HG03280 (cell line): ENCODE measurements around the gene CBARP.

Source experiments
- ATAC-seq: cut with Tn5 transposase; IDR thresholded peaks from one replicate; pipeline ENCODE4 v1.9.1; 2021; ENCODE audit warnings: mild to moderate bottlenecking, moderate library complexity; ENCODE audit not compliant: unreplicated experiment

CBARP gene

DNA sequence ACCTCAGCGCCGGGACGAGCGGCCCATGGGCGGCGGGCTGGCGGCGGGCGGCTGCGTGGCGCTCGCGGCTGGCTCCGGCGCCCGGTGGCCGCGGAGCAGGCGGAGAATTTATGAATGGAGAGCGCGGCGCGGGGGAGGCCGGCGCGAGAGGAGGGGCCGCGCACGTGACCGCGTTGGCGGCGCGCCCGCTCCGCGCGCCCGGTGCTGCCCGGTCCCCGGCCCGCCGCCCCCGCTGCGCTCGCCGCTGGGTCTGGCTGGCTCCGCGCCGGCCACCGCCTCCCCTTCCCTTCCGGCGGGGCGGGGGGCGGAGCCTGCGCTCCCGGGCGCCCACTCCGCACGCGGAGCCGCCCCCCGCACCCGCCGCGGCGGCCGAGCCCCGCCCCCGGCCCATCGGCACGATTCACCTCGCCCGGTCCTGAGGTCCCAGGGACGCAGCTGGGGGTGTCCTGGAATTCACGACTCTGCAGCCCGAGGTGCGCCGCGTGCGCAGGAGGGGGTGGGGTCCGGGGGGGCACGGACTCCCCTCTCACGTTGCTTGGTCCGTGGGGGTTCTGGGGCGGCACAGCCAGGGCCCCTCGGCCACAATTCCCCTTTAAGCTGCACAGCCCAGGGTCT lies at the start of gene CBARP:
Gene CBARP, minus strand, starts transcription at position 252 of the 615 bp plus-strand sequence. CDS start 1,905 bp downstream, outside the sequence.
- no peak for ATAC-seq

DNA sequence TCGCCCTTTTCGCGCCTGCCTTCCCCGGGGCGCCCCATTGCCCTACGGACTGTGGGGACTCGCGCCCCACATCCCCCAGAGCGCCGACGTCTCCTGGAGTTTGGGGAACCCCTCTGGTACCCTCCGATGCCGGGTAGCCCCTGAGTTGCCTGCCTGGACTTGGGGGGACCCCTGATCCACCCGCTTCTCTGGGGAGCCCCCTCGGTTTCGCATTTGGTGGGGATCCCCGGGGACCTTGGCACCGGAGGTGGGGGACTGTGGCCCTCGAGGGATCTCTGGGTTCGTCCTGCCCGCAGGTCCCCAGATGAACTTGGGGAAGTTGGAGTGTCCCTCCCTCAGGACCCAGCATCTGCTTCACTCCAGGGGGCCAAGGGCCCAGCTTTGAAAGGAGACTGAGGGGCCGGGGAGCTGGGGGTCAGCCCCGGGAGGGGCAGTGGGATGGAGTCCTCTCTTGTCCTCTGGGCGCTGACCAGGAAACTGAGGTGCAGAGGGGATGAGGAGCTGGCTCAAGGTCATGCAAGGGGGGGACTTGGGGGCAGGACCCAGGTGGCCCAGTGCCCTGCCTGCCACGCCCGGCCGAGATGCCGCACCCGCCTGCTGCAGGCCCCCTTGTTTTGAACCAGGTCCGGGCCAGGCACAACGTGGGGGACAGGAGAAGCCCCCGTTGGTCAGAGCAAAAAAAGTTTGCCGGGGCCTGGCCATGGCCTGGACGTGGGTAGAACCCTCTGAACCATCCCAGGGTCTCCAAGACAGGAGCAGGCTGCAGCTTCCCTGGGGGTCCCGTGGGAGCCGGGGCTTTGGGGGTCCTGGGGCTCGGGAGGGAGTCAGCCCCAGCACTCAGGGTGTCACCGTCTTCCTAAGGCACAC lies 48.9 kb upstream of the CBARP start:
- ATAC-seq: no peak

DNA sequence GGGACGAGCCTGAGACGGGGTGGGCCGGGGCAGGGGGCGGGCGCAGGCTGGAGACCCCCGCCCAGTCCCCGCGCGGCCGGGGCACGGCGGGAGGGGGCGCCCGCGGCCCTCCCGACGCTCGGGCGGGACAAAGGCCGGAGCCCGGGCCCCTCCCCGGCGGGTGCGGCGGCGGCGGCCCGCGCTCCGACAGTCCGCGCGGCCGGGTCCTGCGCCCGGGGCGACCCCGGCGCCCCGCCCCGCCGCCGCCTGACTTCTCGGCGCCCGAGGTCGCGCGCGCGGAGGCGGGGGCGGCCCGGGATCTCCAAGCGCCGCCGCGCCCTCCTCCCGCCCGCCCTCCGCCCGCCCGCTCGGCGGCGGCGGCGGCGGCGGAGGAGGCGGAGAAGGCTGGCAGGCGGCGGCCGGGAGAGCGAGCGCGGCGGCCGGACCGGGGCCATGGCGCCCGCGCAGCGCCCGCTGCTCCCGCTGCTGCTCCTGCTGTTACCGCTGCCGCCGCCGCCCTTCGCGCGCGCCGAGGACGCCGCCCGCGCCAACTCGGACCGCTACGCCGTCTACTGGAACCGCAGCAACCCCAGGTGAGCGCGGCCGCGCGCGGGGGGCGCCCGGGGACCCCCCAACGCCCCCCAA lies 48.0 kb upstream of the CBARP start, which contains the start of gene EFNA2:
Gene EFNA2, plus strand, starts transcription at position 137 of the 624 bp plus-strand sequence. Its CDS starts 296 bp downstream, at position 433.
- ATAC-seq: no peak

GRCh38 chr19:1284979-1285736 lies 47.4 kb upstream of the CBARP start:
- ATAC-seq: no peak

DNA sequence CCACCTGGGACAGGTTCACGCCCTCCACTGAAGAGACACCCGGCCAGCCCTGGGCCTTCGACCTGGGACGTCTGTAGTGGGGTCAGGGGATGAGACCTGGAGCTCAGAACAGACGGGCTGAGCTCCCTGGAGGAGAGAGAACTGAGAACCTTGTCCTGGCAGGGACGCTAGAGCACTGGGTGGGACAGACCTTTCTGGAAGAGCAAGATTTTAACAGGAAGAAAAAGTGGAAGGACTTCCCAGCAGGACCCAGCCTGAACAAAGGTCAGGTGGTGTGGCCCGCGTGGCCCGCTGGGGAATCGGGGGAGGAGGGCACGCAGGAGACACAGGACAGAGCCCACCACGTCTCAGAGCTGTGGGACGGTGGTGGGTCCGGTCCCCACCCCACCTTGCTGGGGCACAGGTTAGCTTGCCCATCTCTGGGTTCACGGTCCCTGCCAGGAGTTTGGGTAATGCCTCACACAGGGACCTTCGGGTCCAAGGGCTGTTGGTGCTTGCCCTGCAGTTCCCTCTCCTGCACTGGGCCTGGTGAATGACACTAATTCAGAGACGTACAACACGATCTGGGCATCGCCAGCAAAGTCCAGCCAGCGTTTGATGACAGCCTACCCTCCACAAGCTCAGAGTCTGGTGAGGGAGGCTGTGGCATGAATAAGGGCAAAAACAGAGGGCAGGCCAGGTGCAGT lies 46.6 kb upstream of the CBARP start:
- no peak for ATAC-seq

DNA sequence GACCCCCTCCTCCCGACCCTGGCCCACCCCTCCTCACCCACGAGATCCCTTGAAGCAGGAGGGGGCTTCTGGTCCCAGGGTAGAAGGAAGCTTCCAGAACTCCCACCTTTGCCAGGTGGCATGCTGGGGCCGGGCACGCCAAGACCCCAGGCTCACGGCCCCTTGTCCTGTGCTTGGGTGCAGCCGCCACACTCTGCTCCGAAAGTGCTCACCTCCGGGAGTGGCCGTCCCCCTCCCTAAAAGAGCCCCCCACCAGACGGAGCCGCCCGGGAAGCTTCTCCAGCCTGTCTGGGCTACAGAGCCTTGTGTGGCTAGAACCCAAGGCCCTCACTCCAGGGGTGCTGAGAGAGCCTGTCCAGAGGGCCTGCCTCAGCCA lies 46.1 kb upstream of the CBARP start:
- ATAC-seq: no peak

DNA sequence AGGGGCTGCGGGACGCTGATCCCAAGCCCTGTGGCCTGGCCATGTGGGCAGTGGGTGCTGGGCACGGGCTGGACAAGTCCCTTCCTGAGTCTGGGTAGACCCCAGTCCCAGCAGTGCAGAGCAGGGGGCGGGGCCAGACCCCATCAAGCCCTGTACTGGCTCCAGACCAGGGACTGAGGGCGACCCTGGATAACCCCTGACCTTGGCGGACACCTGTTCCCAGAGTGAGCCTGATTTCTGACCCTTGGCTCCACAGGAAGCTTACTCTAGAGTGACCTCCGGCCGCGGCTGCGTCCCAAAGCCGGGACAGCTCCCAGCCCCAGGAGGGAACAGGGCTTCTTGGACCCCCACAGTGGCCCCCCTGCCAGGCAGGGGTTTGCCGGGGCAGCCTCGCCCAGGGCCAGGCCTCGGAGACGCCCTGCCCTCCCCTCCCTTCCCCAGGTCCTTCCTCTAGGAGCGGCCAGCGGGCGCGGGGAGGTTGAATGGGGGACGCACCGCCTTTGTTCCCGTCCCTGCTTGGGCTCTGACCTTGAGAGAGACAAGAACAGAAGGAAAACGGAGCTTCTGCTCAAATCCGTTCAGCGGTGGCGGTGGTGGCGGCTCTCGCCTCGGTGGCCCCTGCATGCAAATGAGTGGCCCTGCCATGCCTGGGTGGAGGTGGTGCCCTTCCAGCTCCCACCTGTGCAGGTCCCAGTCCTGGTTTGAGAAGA lies 45.6 kb upstream of the CBARP start:
- no peak for ATAC-seq

DNA sequence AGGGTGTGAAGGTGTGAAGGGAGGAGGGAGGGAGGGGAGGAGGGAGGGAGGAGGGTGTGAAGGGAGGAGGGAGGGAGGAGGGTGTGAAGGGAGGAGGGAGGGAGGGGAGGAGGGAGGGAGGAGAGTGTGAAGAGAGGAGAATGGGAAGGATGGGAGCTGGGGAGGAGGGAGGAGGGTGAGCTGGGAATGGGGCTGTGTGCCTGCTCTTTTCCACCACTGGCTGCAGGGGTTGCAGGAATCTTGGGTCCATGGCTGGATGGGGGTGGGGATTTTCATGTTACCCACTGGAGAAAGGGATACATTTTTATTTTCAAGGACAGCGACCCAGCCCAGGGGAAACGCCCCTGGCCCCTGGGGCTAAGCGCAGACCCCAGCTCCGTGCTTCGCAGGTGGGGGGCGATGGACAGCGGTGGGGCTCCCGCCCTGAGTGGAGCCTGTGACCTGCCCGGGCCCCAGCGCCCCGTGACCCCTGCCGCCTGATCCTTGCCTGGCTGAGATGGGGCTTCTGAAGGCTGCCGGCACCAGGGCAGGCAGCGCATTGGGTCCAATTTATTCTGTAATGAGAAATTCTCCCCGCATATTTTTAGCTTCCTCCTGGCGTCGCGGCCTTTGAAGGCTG lies 44.9 kb upstream of the CBARP start:
- no peak for ATAC-seq

DNA sequence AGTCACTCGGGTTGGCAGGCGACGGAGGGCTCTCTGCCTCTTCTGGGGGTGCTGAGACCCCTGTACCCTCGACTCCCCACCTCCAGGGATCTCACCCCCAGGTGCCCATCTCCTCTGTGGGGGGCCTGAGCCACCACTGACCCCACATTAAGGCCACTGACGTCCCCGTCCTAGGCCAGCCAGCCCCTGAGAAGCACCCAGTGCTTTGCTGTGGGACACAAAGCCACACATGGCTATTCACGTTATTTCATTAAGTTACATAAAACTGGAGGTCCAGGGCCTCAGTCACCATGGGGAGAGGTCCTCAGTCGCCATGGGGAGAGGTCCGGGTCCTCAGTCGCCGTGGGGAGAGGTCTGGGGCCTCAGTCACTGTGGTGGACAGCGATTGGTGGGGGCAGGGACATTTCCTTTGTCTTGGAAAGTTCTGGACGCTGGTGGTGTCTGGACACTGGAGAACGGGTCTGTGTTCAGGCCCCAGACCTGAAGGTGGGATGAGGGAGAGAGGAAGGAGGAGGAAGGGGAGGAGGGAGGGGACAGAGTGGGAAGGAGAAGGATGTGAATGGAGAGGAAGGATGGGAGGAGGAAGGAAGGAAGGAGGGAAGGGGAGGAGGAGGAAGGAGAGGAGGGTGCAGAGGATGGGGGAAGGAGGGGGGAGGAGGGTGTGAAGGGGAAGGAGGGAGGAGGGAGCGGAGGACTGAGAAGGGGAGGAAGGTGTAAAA lies 43.9 kb upstream of the CBARP start:
- no peak for ATAC-seq

DNA sequence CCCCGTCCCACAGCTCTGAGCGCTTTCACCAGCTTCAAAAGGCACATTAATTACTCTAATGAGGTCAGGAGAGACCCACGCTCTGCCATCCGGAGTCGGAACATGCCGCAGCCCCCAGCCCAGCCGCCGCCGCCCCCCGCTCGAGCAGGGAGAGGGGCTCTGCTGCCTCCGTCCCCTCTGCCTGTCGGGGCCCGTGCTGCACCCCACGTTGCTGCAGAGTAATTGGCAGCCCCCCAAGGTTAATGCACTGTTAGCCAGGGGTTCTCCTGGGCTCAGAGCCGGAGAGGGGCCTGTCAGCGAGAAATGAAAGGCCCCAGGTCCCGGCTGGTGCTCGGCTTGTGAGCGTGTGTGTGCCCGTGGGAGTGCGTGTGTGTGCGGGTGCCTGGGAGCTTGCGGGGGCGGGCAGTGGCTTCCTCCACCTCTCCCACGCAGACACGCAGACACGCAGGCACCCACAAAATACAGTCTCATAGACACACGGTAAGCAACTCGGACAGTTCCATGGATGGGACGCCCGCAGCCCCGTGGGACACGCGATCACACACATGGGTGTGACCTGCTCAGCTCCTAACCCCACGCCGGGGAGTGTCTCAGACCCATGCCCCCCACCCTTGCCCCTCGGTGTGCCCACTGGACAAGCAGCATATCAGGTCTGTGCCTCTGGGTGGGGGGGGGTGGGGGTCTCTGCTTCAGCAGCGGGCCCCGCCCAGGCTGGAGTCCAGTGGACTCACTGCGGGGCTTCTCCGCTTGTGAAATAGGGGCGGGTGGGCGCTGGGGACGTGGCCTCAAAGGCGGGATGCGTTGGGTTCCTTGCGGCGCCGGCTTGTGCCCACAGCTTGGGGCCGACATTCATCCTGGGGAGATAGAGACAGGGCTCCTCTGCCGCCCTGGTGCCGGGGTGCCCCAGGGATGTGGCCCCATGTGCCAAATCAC lies 43.1 kb upstream of the CBARP start:
- ATAC-seq: no peak

DNA sequence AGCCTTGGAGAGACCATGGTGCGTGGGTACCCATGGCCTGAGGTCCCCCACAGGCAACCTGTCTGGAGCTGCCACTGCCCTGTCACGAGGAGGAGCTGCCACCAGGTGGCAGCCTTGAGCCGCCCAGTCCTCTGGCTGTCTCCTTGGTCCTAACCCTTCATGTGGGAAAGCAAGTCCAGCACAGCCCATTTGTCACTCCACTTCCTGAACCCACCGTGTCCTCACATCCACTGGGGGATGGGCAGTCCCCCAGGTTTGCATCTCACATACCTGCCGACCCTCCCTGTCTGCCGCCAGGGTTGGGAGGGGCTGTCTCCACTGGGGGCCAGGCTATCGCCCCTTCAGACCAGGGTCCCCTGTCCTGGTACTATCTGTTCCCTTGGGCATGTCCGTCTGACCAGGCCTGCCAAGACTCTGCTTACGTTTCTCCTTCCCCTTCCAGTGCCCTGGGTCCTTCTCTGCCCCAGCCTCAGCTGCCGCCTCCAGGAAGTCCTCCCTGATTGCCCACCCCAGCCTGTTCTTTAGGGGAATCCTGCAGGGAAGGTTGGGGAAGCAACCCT lies 42.1 kb upstream of the CBARP start:
- ATAC-seq: no peak

DNA sequence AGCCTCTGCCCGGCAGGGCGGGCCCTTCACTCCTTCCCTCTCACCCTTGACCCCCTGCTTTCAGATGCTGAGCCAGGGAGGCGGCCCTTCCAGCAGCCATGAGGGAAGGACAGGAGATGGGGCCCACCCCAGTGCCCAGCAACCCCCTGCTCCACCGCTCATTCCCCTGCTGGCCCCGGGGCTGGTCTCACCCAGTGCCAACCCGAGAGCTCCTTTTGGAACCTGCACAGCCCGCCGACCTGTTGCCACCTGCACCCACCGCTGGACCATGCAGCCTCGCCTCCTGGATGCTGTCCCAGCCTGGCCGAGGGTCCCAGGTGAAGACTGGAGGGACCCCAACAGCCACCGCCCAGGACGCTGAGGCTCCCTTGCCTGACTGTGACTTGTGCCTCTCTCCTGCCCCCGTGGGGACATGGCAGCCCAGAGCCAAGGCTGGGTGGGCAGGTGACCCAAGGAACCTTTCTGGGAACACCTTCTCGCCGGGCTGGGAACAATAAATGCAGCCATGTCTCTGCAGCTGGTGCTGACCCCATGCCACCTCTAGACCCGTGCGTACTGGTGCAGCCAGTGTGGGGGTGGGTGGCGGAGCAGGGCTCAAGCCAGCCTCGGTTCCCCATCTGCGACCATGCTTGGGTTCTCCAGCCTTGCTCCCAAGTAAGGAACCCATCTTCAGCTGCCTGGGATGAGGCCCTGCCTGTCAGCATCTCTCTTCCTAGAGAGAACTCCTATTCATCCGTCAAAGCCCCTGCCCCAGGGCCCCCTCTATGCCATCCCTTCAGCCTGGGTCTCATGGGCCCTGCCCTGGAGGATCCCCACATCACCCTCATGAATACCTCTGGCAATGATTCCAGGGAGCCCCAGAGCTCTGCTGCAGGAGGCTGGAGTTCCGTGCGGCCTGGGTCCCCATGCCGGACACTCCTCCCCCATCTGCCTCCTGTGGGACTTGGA lies 41.2 kb upstream of the CBARP start:
- ATAC-seq: no peak

GRCh38 chr19:1278074-1278473 lies 40.3 kb upstream of the CBARP start:
- ATAC-seq: no peak

- no peak for ATAC-seq
These were observed 39.3 kb upstream of the CBARP start for GRCh38 chr19:1277061-1277460.

- ATAC-seq: no peak
These were observed 38.8 kb upstream of the CBARP start for GRCh38 chr19:1276628-1277022.

- no peak for ATAC-seq
These were observed 38.3 kb upstream of the CBARP start for GRCh38 chr19:1275976-1276627.
